ENCODE data around the gene C1orf146. TPM values are rescaled to one million over a fixed set of nuclear protein-coding genes. Genes with fewer than 3 reads are reported as not detected.
A peak's percentile ranks its signal among the peaks of the same experiment; 100 is the strongest.
"Not testable (repeated sequence)": the region's sequence is repeated elsewhere in the genome, so short reads cannot be mapped to it uniquely, and the experiment has no call there.

C1orf146 gene
- total RNA-seq, 1 experiment from 2014 or later: not detected

DNA sequence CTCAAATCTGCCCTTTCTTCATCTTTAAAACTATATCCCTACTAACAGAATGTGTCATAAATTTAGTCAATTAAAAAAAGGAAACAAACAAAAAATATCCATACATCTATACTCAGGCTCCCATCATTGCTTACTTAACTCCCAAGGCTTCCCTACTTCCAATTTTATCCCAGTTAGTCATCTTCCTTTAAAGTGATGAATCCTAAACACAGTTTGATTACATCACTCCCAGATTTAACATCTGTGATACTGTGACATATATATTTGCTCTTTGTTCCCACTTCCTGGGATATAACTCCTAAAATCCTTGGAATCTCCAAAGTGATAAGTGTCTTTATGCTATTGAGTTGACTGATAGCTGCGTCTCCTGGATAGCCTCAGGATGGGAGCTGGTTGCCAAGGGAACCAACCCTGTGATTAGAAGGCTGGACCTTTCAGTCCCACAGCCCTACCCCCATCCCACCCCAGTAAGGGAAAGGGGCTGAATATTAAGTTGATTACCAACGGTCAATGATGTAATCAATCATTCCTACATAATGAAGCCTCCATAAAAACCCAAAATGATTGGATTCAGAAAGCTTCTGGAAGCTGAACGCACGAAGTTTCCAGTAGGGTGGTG, 59.5 kb downstream of the C1orf146 start:
- CTCF ChIA-PET: no interaction called here
- TF ChIP-seq, protein P1, sequence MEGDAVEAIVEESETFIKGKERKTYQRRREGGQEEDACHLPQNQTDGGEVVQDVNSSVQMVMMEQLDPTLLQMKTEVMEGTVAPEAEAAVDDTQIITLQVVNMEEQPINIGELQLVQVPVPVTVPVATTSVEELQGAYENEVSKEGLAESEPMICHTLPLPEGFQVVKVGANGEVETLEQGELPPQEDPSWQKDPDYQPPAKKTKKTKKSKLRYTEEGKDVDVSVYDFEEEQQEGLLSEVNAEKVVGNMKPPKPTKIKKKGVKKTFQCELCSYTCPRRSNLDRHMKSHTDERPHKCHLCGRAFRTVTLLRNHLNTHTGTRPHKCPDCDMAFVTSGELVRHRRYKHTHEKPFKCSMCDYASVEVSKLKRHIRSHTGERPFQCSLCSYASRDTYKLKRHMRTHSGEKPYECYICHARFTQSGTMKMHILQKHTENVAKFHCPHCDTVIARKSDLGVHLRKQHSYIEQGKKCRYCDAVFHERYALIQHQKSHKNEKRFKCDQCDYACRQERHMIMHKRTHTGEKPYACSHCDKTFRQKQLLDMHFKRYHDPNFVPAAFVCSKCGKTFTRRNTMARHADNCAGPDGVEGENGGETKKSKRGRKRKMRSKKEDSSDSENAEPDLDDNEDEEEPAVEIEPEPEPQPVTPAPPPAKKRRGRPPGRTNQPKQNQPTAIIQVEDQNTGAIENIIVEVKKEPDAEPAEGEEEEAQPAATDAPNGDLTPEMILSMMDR (IDR thresholded peaks at IDR 0.05; ENCODE audit: unreplicated experiment): no peak
- POLR2A ChIA-PET: no interaction called here
- H3K4me1 Mint-ChIP-seq (ENCODE audit: insufficient read depth, unreplicated experiment): no peaks in the 10 kb centered on the region
- peaks cover 11% of the 10 kb centered on the region for H3K9me3 Mint-ChIP-seq (ENCODE audit: unreplicated experiment)
- no peak overlapping the region for H3K4me3 Mint-ChIP-seq (ENCODE audit: unreplicated experiment)
- BruUV-seq (replicated peaks): no TSS peak
- peak; percentile 21 for DNase-seq (ENCODE audit: unreplicated experiment)
- intact Hi-C loops (cut with micrococcal nuclease): no loop called here
- H3K27me3 Mint-ChIP-seq (ENCODE audit: insufficient read depth, unreplicated experiment): no peaks in the 10 kb centered on the region
- no peak overlapping the region for H3K27ac Mint-ChIP-seq (ENCODE audit: low read depth, unreplicated experiment)
- peaks cover 64% of the 10 kb centered on the region for H3K36me3 Mint-ChIP-seq (ENCODE audit: insufficient read depth, unreplicated experiment)

DNA sequence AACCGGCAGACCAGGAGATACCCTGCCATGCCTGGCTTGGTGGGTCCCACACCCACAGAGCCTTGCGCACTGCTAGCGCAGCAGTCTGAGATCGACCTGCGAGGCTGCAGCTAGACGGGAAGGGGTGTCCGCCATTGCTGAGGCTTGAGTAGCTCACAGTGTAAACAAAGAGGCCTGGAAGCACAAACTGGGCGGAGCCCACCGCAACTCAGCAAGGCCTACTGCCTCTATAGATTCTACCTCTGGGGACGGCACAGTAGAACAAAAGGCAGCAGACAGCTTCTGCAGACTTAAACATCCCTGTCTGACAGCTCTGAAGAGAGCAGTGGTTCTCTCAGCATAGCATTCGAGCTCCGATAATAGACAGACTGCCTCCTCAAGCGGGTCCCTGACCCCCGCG, 62.1 kb downstream of the C1orf146 start:
- H3K27ac Mint-ChIP-seq (ENCODE audit: low read depth, unreplicated experiment); DNase-seq (ENCODE audit: unreplicated experiment); H3K27me3 Mint-ChIP-seq (ENCODE audit: insufficient read depth, unreplicated experiment); H3K4me3 Mint-ChIP-seq (ENCODE audit: unreplicated experiment); H3K4me1 Mint-ChIP-seq (ENCODE audit: insufficient read depth, unreplicated experiment); BruUV-seq (replicated peaks); intact Hi-C loops (cut with micrococcal nuclease): not testable (repeated sequence)
- Mint-ChIP-seq H3K9me3 (ENCODE audit: unreplicated experiment) (peaks cover 17% of the 10 kb centered on the region), H3K36me3 (ENCODE audit: insufficient read depth, unreplicated experiment) (peaks cover 64% of the 10 kb centered on the region)
- POLR2A ChIA-PET: interaction anchor here (0.6 kb wide), 1 partner anchor 80 kb away, joined by 3 read pairs; no protein-coding TSS in a partner anchor
- CTCF ChIA-PET: interaction anchor here (0.7 to 1.5 kb wide), 4 partner anchors 9 to 283 kb away, joined by 3 to 4 read pairs (median 3); no protein-coding TSS in a partner anchor

DNA sequence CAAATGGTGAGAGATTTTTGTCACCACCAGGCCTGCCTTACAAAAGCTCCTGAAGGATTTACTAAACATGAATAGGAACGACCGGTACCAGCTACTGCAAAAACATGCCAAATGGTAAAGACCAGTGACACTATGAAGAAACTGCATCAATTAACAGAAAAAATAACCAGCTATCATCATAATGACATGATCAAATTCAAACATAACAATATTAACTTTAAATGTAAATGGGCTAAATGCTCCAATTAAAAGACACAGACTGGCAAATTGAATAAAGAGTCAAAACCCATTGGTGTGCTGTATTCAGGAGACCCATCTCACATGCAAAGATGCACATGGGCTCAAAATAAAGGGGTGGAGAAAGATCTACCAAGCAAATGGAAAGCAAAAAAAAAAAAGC, 63.7 kb downstream of the C1orf146 start:
- CTCF ChIA-PET: interaction anchor here (0.6 to 1.2 kb wide), 3 partner anchors 150 to 995 kb away, joined by 3 to 5 read pairs (median 3); no protein-coding TSS in a partner anchor
- H3K27ac Mint-ChIP-seq (ENCODE audit: low read depth, unreplicated experiment); BruUV-seq (replicated peaks); intact Hi-C loops (cut with micrococcal nuclease); POLR2A ChIA-PET; H3K4me1 Mint-ChIP-seq (ENCODE audit: insufficient read depth, unreplicated experiment); DNase-seq (ENCODE audit: unreplicated experiment); H3K4me3 Mint-ChIP-seq (ENCODE audit: unreplicated experiment); H3K27me3 Mint-ChIP-seq (ENCODE audit: insufficient read depth, unreplicated experiment): not testable (repeated sequence)
- Mint-ChIP-seq H3K9me3 (ENCODE audit: unreplicated experiment) (peaks cover 17% of the 10 kb centered on the region), H3K36me3 (ENCODE audit: insufficient read depth, unreplicated experiment) (peaks cover 61% of the 10 kb centered on the region)

DNA sequence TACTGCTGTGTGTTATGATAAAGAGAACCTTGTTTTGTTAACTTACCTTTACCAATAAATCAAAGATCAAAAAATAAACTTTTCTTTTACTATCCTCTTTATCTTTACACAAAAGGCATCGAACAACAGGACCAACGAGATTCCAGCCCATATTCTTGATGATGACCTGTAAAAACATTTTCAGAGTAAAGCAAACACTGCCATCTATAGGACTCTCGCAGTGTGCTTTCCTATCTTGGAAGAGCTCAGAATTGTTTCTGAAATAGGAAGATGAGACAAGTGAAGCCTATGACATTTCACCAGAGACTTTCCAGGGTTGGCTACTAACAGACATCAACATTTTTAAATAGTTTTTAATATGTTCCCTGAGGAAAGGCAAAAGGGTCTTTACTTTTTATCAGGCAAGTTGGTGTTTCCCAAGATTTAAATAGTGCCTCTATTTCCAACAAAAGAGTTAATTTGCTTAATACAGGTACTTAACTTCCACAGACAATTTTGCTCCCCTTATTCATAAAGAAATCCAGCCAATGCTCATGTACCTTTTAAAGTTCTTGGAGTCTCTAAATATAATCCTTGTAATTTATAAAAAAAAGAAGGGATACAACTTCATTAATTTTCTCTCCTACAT, 73.8 kb downstream of the C1orf146 start:
- Mint-ChIP-seq H3K27ac (ENCODE audit: low read depth, unreplicated experiment) (no peak overlapping the region), H3K36me3 (ENCODE audit: insufficient read depth, unreplicated experiment) (peaks cover 32% of the 10 kb centered on the region), H3K4me1 (ENCODE audit: insufficient read depth, unreplicated experiment) (peaks cover 6% of the 10 kb centered on the region), H3K4me3 (ENCODE audit: unreplicated experiment) (no peak overlapping the region), H3K9me3 (ENCODE audit: unreplicated experiment) (no peaks in the 10 kb centered on the region), H3K27me3 (ENCODE audit: insufficient read depth, unreplicated experiment) (no peaks in the 10 kb centered on the region)
- DNase-seq (ENCODE audit: unreplicated experiment): peak; percentile 63
- no TSS peak for BruUV-seq (replicated peaks)
- ChIA-PET CTCF (interaction anchor here (0.5 to 3.5 kb wide), 30 partner anchors 8 to 1162 kb away, joined by 3 to 26 read pairs (median 4); no protein-coding TSS in a partner anchor), POLR2A (interaction anchor here (0.7 to 1.6 kb wide), 7 partner anchors 18 to 401 kb away, joined by 3 to 4 read pairs (median 3); no protein-coding TSS in a partner anchor)
- TF ChIP-seq, protein P1 (IDR thresholded peaks at IDR 0.05; ENCODE audit: unreplicated experiment): peak; percentile 67
- intact Hi-C loops (cut with micrococcal nuclease): loop anchor here (1.0 to 5.0 kb wide), 4 partner anchors 294 to 1009 kb away; no protein-coding TSS in a partner anchor

Other genes with a start within 250 kb of the C1orf146 start
- gene EPHX4, start 187.9 kb upstream of the C1orf146 start, total RNA-seq (2022): 1.4 and 1.7 TPM in 2 replicates
- not detected in 2 replicates for gene SETSIP, start 142.5 kb upstream of the C1orf146 start, total RNA-seq (2022)
- 1.8 and 2.2 TPM in 2 replicates for gene BTBD8, start 137.6 kb upstream of the C1orf146 start, total RNA-seq (2022)
- gene GLMN, start 81.1 kb downstream of the C1orf146 start, total RNA-seq (2022): 8.6 and 10.1 TPM in 2 replicates
- 26.2 and 29.3 TPM in 2 replicates for gene RPAP2, start 81.1 kb downstream of the C1orf146 start, total RNA-seq (2022)

Data from MCF 10A (cell line).